HG03108 (cell line): ENCODE results near the gene AGXT.

Source experiments
- ATAC-seq: cut with Tn5 transposase; IDR thresholded peaks from one replicate; pipeline ENCODE4 v1.9.1; 2021; ENCODE audit warnings: moderate library complexity; ENCODE audit not compliant: unreplicated experiment

AGXT gene

GRCh38 chr2:240912878-240913809 is 44.5 kb downstream of the AGXT start:
- ATAC-seq, result no peak

GRCh38 chr2:240913810-240914644 is 45.4 kb downstream of the AGXT start:
- no peak for ATAC-seq

GRCh38 chr2:240914645-240915525 is 46.3 kb downstream of the AGXT start:
- ATAC-seq, result no peak

GRCh38 chr2:240915526-240916341 is 47.1 kb downstream of the AGXT start:
- no peak for ATAC-seq

- ATAC-seq, result no peak
These were observed 48.0 kb downstream of the AGXT start for GRCh38 chr2:240916571-240917008.

- no peak for ATAC-seq
These were observed 48.5 kb downstream of the AGXT start for GRCh38 chr2:240917009-240917683.

GRCh38 chr2:240917684-240918257 is 49.1 kb downstream of the AGXT start:
- ATAC-seq, result no peak

- no peak for ATAC-seq
These were observed 49.9 kb downstream of the AGXT start for GRCh38 chr2:240918258-240919091.

GRCh38 chr2:240919161-240919781 is 50.6 kb downstream of the AGXT start:
- no peak for ATAC-seq

- no peak for ATAC-seq
These were observed 51.5 kb downstream of the AGXT start for GRCh38 chr2:240919786-240920782.

GRCh38 chr2:240920783-240921231 is 52.2 kb downstream of the AGXT start:
- ATAC-seq, result no peak

GRCh38 chr2:240921311-240921994 is 52.8 kb downstream of the AGXT start:
- no peak for ATAC-seq

- no peak for ATAC-seq
These were observed 53.3 kb downstream of the AGXT start for GRCh38 chr2:240921995-240922244.

GRCh38 chr2:240922245-240922981 is 53.8 kb downstream of the AGXT start:
- ATAC-seq, result no peak

- ATAC-seq, result no peak
These were observed 54.4 kb downstream of the AGXT start for GRCh38 chr2:240922982-240923537.
